Testis (tissue), 2 donors: ENCODE data around the gene CLUH.

Experiments used
- CTCF ChIP-seq, 3 experiments: fragments of 450-650 bp in 2 of 3; fragments of 200-600 bp in 1 of 3; sonication (generic) in 1 of 3; IDR thresholded peaks; one replicate each; pipeline ENCODE4 v1.5.1; 2016 to 2019; ENCODE audit warnings: antibody characterized with exemption in 3 of 3, mild to moderate bottlenecking in 2 of 3, moderate library complexity in 1 of 3
- POLR2A ChIP-seq: fragments of 450-650 bp; IDR thresholded peaks from one replicate; pipeline ENCODE4 v1.6.1; 2017; ENCODE audit warnings: antibody characterized with exemption, mild to moderate bottlenecking, moderate library complexity

DNA sequence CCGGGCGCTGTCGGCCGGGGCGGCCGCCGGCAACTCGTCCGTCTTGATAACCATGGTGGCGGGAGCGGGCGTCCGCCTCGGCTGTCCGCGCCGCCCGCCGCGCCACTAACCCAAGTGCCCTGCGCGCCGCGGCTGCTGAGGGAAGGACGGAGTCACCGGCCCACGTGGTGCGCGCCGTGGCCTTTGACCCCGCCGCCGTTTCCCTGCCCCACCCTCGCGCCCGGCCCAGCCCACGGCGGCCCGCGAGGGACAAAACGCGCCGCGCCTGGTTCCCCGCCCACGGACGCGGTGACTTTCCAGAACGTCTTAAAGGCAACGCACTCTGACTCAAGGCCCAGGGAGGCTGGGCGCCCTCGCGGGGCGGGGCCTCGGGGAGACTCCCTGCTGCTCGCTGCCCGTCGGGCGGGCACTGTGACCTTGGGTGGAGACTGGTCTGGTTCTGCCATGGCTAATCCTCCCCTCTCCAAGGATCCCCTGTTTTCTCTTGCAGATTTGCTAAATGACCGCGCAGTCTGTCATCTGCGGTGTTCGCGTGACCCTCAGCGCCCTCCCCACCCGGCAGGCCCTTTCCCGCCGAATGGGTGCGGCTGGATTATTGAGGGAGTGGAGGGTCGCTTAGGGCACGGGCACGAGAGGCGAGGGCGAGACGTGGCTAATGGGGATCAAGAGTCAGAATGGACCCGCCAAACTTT is at the start of gene CLUH:
- peak in 1 of 3 experiments; percentile 28 for TF ChIP-seq CTCF (IDR thresholded peaks at IDR 0.05)
- no peak for TF ChIP-seq POLR2A
